Measurements from ENCODE around the gene MORN1.

- no peak for TF ChIP-seq FOXM1 (IDR thresholded peaks at IDR 0.05; ENCODE audit: borderline replicate concordance, low read depth)
- TF ChIP-seq EP300 (IDR thresholded peaks at IDR 0.05; ENCODE audit: borderline replicate concordance), result no peak
- no peak for TF ChIP-seq YY1 (IDR thresholded peaks at IDR 0.05; ENCODE audit: low read depth)
- no peak for TF ChIP-seq CREB1 (IDR thresholded peaks at IDR 0.05; ENCODE audit: low read depth)
- TF ChIP-seq TAF1 (IDR thresholded peaks at IDR 0.05; ENCODE audit: low read depth), result no peak
- TF ChIP-seq REST (IDR thresholded peaks at IDR 0.05; ENCODE audit: low read depth), result no peak
- no peak for TF ChIP-seq CEBPB (IDR thresholded peaks at IDR 0.05)
Observed at GRCh38 chr1:2413495-2414296, 22.3 kb upstream of the MORN1 start.
